ENCODE data around the gene STARD13.

The STARD13 gene

GRCh38 chr13:33303855-33304597 is 18.5 kb upstream of the STARD13 start:
- no peak for DNase-seq

- no peak for DNase-seq
Measured at GRCh38 chr13:33299626-33300025, 14.1 kb upstream of the STARD13 start.

- no peak for DNase-seq
Measured at GRCh38 chr13:33296793-33297425, 11.4 kb upstream of the STARD13 start.

GRCh38 chr13:33292712-33293111 is 7.2 kb upstream of the STARD13 start:
- no peak for DNase-seq

- no peak for DNase-seq
Measured at GRCh38 chr13:33290421-33290965, 4.9 kb upstream of the STARD13 start.

GRCh38 chr13:33289966-33290365 is 4.4 kb upstream of the STARD13 start:
- DNase-seq: no peak

- no peak for DNase-seq
Measured at GRCh38 chr13:33287142-33287882, 1.8 kb upstream of the STARD13 start.

DNA sequence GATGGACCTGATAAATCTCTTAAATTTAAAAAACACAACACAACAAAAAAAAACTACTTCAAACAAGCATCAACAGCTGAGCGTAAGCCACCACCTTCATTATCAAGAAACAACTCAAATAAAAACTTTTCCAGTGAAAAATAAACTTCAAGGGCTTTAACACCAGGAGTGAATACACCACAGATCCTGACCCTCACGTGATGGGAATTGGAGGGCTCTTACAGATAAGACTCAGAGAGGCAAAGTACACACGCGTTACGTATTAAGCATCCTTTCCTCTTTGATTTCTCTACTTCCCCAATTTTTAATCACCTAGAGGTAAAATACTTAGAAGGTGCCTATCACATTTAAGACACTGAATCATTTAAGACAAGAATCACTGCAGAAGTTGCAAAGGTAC is 573 bp upstream of the STARD13 start:
- no peak for DNase-seq

DNA sequence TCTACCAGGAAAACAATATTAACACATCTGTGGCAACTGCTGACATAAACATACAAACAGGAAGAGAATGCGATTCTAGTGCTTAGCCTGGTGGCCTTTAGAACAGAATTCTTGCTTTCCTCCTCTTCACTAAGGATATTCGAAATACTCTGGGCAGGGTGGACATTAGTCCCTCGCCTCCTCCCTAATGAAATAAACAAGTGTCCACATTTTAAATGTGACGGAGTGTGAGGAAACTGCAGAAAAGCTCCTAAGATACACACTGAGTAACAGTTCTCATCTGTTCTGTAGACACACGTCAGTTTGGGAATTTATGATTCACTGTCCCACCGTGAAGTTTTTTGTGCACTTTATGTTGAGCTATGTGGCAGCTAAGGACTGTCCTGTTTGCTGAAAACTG is 639 bp downstream of the STARD13 start:
- no peak for DNase-seq

- DNase-seq: no peak
Measured at GRCh38 chr13:33284031-33284430, 1.5 kb downstream of the STARD13 start.

DNA sequence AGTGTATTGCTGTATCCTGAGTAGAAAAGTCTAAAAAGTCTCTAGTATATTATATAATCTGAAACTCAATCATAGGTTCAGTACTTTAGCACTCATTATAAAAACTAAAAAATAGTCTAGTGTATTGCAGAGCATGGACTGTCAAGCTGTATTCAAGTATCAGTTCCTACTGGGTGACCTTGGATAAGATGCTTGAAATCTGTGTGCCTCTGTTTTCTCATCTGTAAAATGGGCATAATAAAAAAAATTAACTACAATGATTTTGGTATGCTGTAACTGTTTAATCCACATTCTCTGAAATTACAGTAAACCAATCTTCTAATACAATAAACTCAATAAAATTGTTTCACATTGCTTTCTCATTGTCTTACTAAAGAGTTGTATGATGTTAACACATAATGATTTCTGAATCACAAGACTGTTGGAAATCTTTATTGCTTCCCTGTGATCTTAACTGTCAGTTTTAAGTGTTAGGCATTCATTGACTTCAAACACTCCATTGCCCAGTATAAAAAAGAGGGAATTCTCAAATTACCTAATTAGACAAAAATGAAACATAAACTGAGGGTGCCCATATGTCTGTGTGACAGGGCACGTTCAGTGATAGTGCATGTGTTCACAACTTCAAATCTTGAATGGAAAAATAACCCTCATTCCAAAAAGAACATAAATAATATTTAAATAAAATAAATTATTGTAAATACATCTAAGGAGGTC is 2.2 kb downstream of the STARD13 start:
- no peak for DNase-seq

- no peak for DNase-seq
Measured at GRCh38 chr13:33281951-33282595, 3.5 kb downstream of the STARD13 start.

- no peak for DNase-seq
Measured at GRCh38 chr13:33280923-33281322, 4.6 kb downstream of the STARD13 start.

DNA sequence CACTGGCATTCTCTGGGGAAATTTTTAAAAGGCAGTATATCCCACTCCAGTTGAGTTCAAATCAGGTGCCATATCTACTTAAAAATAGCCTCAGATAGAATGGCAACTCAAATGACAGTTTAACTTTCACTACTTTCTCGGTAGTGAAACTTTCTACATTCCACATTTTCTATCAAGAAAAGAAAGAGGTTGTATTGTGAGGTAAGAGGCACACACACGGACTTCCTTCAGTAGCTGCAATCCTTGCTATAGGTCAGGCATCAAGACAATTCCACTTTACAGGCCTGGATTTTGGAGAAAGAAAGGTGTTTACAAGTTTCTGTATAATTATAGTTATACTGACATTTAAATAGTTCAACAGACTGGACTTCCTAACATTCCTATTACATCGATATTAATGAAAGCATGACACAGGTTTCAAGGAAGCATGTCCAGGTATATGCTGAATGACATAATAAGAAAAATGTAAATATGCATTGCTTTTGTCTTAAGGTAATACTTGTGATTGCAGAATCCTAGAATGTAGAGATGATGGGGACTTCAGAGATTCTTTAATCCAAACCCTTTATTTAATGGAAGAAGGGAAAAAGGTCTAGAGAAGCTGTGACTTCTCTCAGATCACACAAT is 5.2 kb downstream of the STARD13 start:
- DNase-seq: no peak

DNA sequence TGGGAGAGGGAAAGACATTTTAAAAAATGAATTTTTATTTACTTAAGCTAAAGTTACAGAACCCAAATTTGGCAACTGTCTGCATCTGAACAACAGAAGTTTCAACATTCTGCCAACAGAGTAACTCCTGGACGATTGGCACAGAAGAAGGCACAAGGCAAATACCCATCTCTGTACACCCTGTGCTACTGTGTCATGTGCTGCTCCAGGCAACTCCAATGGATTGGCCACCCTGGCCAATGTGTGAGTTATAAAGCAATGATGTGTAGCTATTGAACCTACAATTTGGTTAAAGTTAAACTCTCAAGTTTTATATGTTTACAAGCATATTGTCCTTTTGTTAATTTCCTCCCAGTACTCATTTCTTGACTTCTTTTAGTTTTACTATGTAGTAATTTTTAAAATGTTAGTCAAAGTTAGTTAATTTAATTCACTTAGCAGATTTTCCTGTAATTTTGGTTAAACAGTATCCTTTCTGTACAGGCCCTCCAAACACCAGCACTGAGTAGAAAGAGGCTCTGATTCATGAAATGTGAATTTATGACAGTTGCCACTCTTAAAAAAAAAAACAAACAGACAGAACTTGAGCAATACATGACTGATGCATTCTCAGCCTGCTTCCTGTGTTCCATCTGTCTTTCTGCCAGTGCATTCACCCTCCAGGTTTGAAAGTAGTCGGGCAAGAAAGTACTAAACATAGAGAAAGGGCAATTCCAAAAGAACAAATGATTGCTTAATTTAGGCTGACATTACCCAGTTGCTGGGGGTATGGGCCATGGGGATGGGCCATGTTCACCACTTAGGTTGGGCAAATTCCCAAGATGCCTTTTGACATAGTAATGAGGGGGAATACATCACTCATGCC is 5.9 kb downstream of the STARD13 start:
- no peak for DNase-seq

- DNase-seq: no peak
Measured at GRCh38 chr13:33278913-33279312, 6.6 kb downstream of the STARD13 start.

- DNase-seq: no peak
Measured at GRCh38 chr13:33277946-33278345, 7.6 kb downstream of the STARD13 start.

- no peak for DNase-seq
Measured at GRCh38 chr13:33277037-33277740, 8.4 kb downstream of the STARD13 start.

GRCh38 chr13:33276570-33276969 is 9.0 kb downstream of the STARD13 start:
- DNase-seq: no peak

DNA sequence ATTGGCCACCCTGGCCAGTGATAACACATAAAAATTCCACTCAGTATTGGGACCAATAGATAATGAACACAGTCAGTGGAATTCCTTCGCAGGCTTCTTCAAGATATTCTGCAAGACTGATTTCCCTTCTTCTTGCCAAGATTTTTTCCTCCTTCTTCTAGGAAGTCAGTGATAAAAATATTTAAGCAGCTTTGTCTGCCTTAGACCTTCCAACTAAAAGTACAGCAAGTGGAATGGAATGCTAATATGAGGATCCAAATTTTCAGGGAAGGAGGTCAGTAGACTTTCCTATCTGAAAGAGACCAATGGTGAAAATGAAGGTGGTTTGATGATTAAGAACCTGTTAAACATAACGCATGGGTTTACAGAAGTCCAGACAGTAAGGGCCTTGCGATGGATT is 9.6 kb downstream of the STARD13 start:
- no peak for DNase-seq
